NK-92 treated with Interleukin-12 subunit alpha and Interleukin-12 subunit beta, amount 100 ng/mL, for 24 hours (cell line): ENCODE data around the gene SPATA17.

Experiments used
- DNase-seq: peaks from one replicate; lab custom pipeline; 2025; lab: John Stamatoyannopoulos, UW

Gene SPATA17

GRCh38 chr1:217919683-217920388, 288.7 kb downstream of the SPATA17 start:
- DNase-seq = no peak
